Esophagus mucosa (tissue), 1 donor: ENCODE measurements around the gene ATP6V1D. TPM values are rescaled to one million over a fixed set of nuclear protein-coding genes. Genes with fewer than 3 reads are reported as not detected.

Experiments used
- total RNA-seq: library from RNA; stranded (reverse); gene quantifications from one replicate; pipeline ENCODE4 v1.2.4, GENCODE V29; 2023
- donor health status: DM: yes; HTN: yes; CAD: no.

Gene ATP6V1D
- total RNA-seq, 1 donor from 2014 or later = 70.0 TPM

Other genes with a start within 250 kb of the ATP6V1D start
- not detected for gene GARIN2, start 170.4 kb downstream of the ATP6V1D start, total RNA-seq
- gene PALS1, start 118.4 kb downstream of the ATP6V1D start, total RNA-seq = 21.6 TPM
- gene EIF2S1, start 524 bp upstream of the ATP6V1D start, total RNA-seq = 94.2 TPM
- 24.5 TPM for gene PLEK2, start 52.4 kb upstream of the ATP6V1D start, total RNA-seq
- gene TMEM229B, start 128.9 kb upstream of the ATP6V1D start, total RNA-seq = 0.80 TPM
- gene PLEKHH1, start 173.5 kb upstream of the ATP6V1D start, total RNA-seq = 4.5 TPM
- gene PIGH, start 240.5 kb upstream of the ATP6V1D start, total RNA-seq = 13.1 TPM